Renal pelvis (tissue), 4 donors: ENCODE data around the gene KIR3DL2. TPM values are rescaled to one million over a fixed set of nuclear protein-coding genes. Genes with fewer than 3 reads are reported as not detected.
"Not testable (repeated sequence)": the region's sequence is repeated elsewhere in the genome, so short reads cannot be mapped to it uniquely, and the experiment has no call there.

Experiments used
- DNase-seq: peaks from one replicate; pipeline ENCODE4 v3.0.0-alpha.2; 2013
- polyA plus RNA-seq, 3 donors: library from polyadenylated mRNA; unstranded; fragments of 120-200 nt; gene quantifications; one replicate each; pipeline ENCODE4 v1.2.1, GENCODE V29; 2013; ENCODE audit not compliant: insufficient read length in 3 of 3

Gene KIR3DL2
- polyA plus RNA-seq, 3 donors, result not detected

DNA sequence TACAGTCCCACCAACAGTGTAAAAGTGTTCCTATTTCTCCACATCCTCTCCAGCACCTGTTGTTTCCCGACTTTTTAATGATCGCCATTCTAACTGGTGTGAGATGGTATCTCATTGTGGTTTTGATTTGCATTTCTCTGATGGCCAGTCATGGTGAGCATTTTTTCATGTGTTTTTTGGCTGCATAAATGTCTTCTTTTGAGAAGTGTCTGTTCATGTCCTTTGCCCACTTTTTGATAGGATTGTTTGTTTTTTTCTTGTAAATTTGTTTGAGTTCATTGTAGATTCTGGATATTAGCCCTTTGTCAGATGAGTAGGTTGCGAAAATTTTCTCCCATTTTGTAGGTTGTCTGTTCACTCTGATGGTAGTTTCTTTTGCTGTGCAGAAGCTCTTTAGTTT is 13.2 kb downstream of the KIR3DL2 start:
- DNase-seq, result not testable (repeated sequence)

DNA sequence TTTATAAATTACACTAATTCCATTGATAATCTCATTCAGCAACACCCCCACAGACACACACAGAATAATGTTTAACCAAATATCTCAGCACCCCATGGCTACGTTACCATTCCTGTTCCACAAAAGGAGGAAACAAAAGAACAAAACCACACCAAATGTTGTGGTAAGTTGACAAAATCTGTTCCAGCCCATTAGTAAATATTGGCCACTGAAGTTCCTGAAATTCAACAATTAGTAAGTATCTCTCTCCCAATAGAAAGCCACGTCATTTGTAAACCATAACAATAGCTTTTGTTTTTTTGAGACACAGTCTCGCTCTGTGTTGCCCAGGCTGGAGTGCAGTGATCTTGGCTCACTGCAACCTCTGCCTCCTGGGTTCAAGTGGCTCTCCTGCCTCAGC is 21.5 kb downstream of the KIR3DL2 start:
- no peak for DNase-seq

DNA sequence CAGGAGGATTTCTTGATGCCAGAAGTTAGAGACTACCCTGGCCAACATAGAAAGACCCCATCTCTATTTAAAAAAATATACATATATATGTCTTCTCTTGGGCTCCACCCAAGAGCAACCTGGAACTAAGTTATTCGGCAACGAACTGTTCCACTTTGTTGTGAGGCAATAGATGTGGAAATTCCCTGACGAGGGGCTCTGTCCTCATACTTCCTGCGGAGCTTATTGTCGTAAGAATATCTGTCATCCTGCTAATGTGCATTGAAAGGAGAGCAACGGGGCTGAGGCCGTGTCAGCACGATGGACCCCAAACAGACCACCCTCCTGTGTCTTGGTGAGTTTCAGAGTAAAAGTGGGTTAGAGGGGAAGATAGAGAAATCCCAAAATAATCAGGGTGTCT is 23.7 kb downstream of the KIR3DL2 start, which contains the start of gene FCAR:
FCAR (plus strand) TSS at position 246 of the 400 bp plus-strand sequence; CDS start at position 301, 55 bp downstream.
- no peak for DNase-seq

DNA sequence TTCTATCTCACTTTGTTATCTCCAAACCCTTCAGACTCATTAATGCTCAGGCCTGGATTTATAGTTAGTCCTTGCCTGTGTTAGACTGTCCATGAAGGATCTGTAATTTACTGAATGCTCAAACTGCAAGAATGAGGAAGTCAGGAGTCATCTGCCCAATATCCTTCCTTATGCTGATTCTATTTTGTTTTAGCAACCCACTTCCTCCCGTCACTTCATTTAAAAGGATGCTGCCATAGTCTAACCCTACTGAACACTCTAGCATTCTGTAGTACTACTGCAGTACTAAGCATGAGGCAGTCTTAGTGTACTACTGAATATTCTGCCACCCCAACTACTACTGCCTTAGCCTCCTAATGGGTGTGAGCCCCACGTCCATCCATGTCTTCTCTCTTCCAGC is 25.3 kb downstream of the KIR3DL2 start:
- DNase-seq, result no peak

DNA sequence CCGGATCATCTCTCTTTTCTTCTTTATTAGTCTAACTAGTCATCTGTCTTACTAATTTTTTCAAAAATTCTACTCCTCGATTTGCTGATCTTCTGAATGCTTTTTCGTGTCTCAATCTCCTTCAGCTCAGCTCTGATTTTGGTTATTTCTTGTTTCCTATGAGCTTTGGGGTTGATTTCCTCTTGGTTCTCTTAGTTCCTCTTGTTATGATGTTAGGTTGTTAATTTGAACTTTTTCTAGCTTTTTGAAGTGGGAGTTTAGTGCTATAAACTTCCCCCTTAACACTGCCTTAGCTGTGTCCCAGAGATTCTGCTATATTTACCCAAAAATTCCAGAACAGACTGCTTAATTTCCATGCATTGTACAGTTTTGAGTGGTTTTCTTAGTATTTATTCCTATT is 27.2 kb downstream of the KIR3DL2 start:
- DNase-seq, result no peak

DNA sequence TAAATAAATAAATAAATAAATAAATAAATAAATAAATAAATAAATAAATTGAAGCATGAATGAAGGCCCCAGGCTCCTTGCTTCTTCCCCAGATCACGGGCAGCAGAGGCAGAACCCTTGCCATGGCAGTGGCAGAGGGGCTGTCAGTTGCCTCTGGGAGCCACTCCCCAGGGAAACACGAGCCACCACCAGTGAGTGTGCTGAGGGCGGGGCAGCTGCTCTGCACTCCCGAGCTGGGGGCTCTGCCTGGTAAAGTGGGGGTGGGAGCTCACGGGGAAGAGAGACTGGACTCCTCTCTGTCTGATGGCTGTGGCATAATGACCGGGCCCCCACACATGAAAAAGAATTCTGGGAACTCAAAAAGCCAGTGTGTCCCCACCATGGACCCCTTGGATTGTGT is 31.6 kb downstream of the KIR3DL2 start:
- DNase-seq, result no peak

DNA sequence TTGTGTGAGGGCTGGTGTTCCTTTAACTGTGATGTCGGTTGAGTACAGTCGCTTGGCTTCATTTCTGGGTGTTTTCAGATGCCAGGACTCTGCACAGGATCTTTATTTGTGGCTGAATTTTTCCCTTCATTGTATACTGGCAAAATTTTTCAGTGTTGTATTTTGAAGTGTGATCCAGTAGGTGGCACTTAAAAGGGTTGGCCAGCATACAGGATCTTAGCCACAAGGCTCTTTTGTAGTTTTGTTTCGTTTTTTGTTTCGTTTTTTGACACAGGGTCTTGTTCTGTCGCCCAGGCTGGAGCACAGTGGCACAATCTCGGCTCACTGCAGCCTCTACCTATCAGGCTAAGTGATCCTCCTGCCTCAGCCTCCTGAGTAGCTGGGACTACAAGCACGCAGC is 32.5 kb downstream of the KIR3DL2 start:
- no peak for DNase-seq

DNA sequence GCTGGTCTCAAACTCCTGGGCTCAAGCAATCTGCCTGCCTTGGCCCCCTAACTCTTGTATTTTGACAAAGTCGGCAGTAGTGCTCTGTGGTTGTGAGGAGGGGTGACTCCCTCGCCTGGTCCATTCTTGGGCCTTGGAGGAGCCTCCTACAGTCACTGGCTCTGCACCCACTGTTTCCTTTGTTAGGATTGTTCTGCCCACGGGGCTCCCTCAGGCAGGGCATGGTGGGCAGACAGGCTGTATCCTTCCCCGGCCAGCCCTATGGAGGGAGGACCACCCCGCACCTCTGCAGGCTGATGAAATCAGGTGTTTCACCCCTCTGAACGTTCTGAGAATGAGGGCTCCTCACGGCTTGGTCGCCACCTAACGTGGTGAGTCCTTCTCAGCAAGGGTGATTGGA is 33.0 kb downstream of the KIR3DL2 start:
- DNase-seq, result no peak

DNA sequence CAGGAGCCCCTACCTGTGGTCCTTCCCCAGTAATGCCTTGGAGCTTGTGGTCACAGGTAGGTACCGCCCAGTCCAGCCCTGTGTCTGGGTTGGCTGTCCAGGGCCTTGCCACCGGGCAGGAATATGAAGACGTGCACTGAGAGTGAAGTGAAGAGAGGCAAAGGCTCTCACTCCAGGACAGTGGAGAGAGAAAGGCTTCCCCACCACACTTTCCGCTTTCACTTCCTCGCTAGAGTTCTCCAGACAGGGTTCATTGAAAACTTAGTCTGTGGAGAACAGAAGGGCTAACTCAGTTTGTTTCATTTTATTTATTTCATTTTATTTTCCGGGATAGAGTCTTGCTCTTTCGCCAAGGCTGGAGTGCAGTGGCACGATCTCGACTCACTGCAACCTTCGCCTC is 38.0 kb downstream of the KIR3DL2 start:
- DNase-seq, result no peak

DNA sequence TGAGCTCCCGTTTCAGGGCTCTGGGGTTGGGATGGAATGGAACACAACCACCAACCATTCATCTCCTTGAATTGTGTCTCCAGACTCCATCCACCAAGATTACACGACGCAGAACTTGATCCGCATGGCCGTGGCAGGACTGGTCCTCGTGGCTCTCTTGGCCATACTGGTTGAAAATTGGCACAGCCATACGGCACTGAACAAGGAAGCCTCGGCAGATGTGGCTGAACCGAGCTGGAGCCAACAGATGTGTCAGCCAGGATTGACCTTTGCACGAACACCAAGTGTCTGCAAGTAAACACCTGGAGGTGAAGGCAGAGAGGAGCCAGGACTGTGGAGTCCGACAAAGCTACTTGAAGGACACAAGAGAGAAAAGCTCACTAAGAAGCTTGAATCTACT is 39.3 kb downstream of the KIR3DL2 start:
- no peak for DNase-seq

DNA sequence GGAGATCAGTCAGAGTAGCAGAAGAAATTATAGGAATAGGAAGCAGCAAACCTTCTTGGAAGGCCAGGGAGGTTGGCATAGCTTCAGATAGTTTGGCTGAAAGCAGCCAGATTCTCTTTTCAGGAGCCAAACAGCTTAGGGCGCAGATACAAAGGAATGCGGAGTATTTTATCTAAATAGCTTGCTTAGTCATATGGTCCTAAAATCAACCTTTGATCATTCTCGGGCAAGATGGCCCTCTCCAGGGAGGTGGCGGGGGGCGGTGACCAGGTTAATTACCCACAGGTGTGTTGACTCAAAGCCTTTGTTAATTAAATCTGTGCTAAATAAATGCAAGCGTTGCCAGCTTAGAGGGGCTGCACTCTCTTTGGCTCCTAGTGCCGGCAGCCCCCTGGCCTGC is 43.2 kb downstream of the KIR3DL2 start:
- DNase-seq, result no peak

DNA sequence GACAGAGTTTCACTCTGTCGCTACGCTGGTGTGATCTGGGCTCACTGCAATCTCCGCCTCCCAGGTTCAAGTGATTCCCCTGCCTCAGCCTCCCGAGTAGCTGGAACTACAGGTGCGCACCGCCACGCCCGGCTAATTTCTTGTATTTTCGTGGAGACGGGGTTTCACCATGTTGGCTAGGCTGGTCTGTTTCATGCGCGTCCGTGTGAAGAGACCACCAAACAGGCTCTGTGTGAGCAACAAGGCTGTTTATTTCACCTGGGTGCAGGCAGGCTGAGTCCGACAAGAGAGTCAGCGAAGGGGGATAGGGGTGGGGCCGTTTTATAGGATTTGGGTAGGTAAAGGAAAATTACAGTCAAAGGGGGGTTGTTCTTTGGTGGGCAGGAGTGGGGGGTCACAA is 43.9 kb downstream of the KIR3DL2 start:
- not testable (repeated sequence) for DNase-seq

DNA sequence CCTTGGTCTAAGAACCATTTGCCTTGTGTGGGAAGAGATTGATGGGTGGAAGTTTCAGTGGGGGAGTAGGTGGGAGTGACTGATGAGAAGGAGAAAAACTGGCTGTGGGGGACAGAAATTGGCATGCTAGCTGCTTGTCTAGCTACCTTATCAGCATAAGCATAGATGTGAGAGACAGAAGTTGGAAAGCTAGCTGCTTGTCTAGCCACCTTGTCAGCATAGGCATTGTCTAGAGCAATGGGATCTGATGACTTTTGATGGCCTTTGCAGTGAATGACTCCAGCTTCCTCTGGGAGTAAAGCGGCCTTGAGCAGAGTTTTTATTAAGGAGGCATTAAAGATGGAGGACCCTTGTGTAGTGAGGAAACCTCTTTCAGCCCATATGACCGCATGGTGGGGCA is 45.8 kb downstream of the KIR3DL2 start:
- DNase-seq, result no peak

DNA sequence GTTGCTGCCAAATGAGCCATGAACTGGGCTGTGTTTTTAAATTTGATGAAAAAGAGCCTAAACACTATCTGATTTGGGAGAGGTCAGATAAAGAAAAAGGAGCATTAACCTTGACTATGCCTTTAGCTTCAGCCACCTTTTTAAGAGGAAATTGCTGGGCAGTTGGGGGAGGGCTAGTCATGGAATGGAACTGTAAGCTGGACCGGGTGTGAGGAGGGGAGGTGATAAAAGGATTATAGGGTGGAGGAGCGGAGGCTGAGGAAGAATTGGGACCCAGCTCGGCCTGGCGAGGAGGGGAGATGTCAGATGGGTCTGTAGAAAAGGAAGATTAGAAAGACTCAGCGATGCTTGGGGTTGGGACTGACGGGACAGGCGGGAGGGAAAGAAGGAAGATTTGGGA is 48.4 kb downstream of the KIR3DL2 start:
- not testable (repeated sequence) for DNase-seq

DNA sequence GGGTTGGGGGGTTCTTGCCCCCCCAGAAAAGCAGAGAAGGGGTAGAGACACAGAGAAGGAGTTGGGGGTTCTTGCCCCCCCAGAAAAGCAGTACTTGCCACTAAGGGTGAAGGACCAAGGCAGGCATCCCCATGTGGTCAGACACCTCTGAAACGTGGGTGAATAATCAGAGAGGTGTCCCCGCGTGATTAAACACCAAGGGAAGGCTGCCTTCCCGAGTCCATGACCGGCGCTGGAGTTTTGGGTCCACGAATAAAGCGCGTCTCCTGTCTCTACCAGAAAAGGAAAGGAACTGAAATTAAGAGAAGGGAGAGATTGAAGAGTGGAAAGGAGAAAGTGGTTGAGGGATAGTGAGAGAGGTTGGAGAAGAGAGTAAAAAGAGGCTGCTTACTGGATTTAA is 49.4 kb downstream of the KIR3DL2 start:
- not testable (repeated sequence) for DNase-seq

DNA sequence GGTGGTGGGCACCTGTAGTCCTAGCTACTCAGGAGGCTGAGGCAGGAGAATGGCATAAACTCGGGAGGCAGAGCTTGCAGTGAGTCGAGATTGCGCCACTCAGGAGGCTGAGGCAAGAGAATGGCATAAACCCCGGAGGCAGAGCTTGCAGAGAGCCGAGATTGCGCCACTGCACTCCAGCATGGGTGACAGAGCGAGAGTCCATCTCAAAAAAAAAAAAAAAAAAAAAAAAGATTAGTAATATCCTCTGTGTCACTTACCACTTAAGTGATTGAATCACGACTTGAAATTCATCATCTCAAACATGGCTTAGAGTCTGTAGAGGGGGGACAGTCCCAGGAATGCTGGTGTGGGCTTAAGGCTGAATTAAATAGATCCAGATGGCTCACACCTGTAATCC is 50.9 kb downstream of the KIR3DL2 start:
- DNase-seq, result not testable (repeated sequence)

DNA sequence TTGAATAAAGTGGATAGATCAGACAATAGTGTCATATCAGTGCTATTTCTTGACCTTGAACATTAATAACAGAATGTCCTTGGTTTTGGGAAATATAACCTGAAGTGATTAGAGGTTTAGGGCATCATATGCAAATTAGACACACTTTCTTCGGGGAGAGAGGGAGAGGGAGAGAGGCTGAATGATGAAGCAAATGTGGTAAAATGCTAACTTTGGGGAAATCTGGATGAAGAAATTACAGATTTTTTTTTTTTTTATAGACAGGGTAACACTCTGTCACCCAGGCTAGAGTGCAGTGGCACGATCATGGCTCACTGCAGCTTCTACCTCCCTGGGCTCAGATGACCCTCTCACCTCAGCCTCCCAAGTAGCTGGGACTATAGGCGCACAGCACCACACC is 51.8 kb downstream of the KIR3DL2 start:
- no peak for DNase-seq

DNA sequence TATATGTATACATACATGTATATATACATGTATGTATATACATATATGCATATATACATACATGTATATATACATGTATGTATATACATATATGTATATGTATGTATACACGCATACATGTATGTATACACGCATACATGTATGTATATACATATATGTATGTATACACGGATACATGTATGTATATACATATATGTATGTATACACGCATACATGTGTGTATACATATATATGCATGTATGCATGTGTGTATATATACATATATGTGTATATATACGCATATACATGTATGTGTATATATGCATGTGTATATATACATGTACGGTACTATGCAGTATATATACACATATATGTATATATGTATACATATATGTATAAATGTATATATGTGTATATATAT is 53.1 kb downstream of the KIR3DL2 start:
- no peak for DNase-seq

DNA sequence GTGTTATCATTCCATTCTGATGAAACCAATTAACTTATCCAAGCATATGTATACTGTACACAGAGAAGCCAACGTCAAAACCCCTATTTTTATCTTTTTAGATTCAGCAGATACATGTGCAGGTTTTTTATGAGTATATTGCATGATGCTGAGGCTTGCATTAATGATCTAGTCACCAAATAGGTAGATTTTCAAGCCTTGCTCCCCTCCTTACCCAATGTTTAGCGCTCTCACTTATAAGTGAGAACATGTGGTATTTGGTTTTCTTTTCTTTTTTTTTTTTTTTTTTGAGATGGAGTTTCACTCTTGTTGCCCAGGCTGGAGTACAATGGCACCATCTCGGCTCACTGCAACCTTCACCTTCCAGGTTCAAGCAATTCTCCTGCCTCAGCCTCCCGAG is 54.0 kb downstream of the KIR3DL2 start:
- DNase-seq, result not testable (repeated sequence)

DNA sequence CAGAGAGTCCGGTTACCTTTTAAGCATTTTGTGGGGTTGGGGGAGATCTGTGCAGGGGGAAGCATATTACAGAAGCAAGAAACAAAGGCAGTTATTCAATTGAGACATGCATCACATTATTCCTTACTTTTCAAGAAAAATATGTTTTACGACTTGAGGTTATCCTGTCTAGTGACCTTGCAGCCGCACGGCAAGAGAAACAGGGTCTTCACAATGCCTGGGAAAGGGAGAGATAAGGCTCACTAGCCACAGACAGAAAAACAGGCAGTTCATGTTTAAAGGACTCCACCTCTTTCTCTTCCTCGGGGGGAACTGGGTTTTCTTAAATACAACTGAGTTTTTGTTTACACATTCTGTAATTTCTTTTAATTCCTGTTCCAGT is 55.2 kb downstream of the KIR3DL2 start:
- no peak for DNase-seq

DNA sequence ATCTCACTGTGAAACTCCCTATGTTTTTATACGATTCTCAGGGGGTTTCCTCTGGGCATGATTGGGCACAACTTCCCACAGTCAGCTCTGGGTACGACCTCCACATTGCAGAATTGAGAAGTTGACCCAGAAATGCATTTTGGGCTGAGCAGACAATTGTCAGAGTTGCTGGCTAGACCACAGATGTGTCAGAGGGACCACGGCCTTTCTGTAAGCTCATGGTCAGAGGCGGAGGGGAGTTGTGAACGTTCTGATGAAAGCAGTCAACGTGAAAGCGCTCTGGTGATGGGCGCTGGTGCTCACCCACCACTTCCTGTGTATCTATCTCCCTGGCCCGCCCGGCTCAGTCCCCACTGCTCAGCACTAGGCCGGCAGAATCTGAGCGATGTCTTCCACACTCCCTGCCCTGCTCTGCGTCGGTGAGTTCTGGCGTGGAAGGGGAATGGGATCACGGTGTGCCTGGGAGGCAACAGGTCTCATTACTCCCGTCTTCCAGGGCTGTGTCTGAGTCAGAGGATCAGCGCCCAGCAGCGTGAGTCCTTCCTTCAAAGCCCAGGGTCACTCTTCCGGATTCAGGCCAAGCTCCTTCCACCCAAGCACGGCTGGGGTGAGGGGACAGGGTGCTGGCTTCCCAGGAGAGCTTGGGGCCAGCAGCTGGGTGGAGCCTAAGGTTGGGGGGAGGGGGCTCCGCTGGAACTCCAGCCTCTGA is 55.7 kb downstream of the KIR3DL2 start, which contains the start of gene NCR1:
NCR1 (plus strand) TSS at position 346 of the 709 bp plus-strand sequence; CDS start at position 386, 40 bp downstream.
- DNase-seq, result no peak

DNA sequence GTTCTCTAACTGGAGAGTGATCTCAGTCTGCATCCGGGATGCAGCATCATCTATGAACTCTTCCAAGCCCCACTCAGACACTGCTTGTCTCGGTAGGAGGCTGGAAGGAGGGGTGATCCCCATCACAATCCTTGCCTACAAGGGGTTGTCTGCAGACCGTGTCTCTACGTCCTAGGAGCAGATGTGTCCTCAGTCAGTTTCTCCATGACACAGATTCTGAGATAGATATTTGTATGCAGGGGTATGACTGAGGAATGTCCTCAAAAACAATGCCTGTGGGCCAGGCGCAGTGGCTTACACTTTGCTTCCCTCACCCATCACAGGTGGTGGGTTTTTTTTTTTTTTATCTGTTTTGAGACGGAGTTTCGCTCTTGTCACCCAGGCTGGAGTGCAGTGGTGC is 56.6 kb downstream of the KIR3DL2 start:
- no peak for DNase-seq

DNA sequence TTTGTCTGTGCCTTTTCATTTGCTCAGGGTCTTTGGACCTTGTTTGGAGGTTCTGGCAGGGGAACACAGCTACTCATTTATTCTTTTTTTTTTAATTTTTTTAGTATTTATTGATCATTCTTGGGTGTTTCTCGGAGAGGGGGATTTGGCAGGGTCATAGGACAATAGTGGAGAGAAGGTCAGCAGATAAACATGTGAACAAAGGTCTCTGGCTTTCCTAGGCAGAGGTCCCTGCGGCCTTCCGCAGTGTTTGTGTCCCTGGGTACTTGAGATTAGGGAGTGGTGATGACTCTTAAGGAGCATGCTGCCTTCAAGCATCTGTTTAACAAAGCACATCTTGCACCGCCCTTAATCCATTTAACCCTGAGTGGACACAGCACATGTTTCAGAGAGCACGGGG is 57.7 kb downstream of the KIR3DL2 start:
- DNase-seq, result not testable (repeated sequence)
